ENCODE results near the gene HMSD.
"Not testable (repeated sequence)": the region's sequence is repeated elsewhere in the genome, so short reads cannot be mapped to it uniquely, and the experiment has no call there.

Gene HMSD

GRCh38 chr18:63928331-63928730 lies 20.8 kb upstream of the HMSD start:
- H3K4me1 ChIP-seq (ENCODE audit: insufficient read depth, low read length): no peaks in the 10 kb centered on the region
- no peak overlapping the region for H3K9ac ChIP-seq (ENCODE audit: low read length)
- no peak overlapping the region for H3K4me3 ChIP-seq (ENCODE audit: low read depth in 1 of 2, low read length in 2 of 2)
- no peaks in the 10 kb centered on the region for H3K36me3 ChIP-seq (ENCODE audit: insufficient read depth, low read length)
- H3K27ac ChIP-seq (ENCODE audit: low read depth, low read length): no peak overlapping the region
- H3K27me3 ChIP-seq (ENCODE audit: control insufficient read depth in 1 of 2, insufficient read depth in 2 of 2, low read length in 2 of 2): no peaks in the 10 kb centered on the region
- no peaks in the 10 kb centered on the region for H3K9me3 ChIP-seq (ENCODE audit: low read length)

GRCh38 chr18:63929369-63929768 lies 19.7 kb upstream of the HMSD start:
- not testable (repeated sequence) for H3K4me3 ChIP-seq (ENCODE audit: low read depth in 1 of 2, low read length in 2 of 2); H3K9me3 ChIP-seq (ENCODE audit: low read length); H3K36me3 ChIP-seq (ENCODE audit: insufficient read depth, low read length); H3K27me3 ChIP-seq (ENCODE audit: control insufficient read depth in 1 of 2, insufficient read depth in 2 of 2, low read length in 2 of 2); H3K27ac ChIP-seq (ENCODE audit: low read depth, low read length); H3K4me1 ChIP-seq (ENCODE audit: insufficient read depth, low read length); H3K9ac ChIP-seq (ENCODE audit: low read length)

GRCh38 chr18:63930773-63931354 lies 18.2 kb upstream of the HMSD start:
- H3K4me3 ChIP-seq (ENCODE audit: low read depth in 1 of 2, low read length in 2 of 2): no peak overlapping the region
- no peaks in the 10 kb centered on the region for H3K4me1 ChIP-seq (ENCODE audit: insufficient read depth, low read length)
- no peaks in the 10 kb centered on the region for H3K36me3 ChIP-seq (ENCODE audit: insufficient read depth, low read length)
- no peak overlapping the region for H3K27ac ChIP-seq (ENCODE audit: low read depth, low read length)
- no peaks in the 10 kb centered on the region for H3K27me3 ChIP-seq (ENCODE audit: control insufficient read depth in 1 of 2, insufficient read depth in 2 of 2, low read length in 2 of 2)
- no peak overlapping the region for H3K9ac ChIP-seq (ENCODE audit: low read length)
- H3K9me3 ChIP-seq (ENCODE audit: low read length): no peaks in the 10 kb centered on the region

GRCh38 chr18:63936156-63936931 lies 12.8 kb upstream of the HMSD start:
- no peaks in the 10 kb centered on the region for H3K36me3 ChIP-seq (ENCODE audit: insufficient read depth, low read length)
- peak overlapping the region; percentile 37 for H3K27ac ChIP-seq (ENCODE audit: low read depth, low read length)
- peak overlapping the region; percentile 67 to 81 for H3K4me3 ChIP-seq (ENCODE audit: low read depth in 1 of 2, low read length in 2 of 2)
- no peak overlapping the region for H3K9ac ChIP-seq (ENCODE audit: low read length)
- peaks cover 5% of the 10 kb centered on the region for H3K4me1 ChIP-seq (ENCODE audit: insufficient read depth, low read length)
- no peaks in the 10 kb centered on the region for H3K9me3 ChIP-seq (ENCODE audit: low read length)
- peaks cover 0 to 5% of the 10 kb centered on the region in 2 donors for H3K27me3 ChIP-seq (ENCODE audit: control insufficient read depth in 1 of 2, insufficient read depth in 2 of 2, low read length in 2 of 2)

- no peaks in the 10 kb centered on the region for H3K9me3 ChIP-seq (ENCODE audit: low read length)
- H3K4me3 ChIP-seq (ENCODE audit: low read depth in 1 of 2, low read length in 2 of 2): peak overlapping the region in 1 of 2 donors; percentile 67
- peaks cover 0 to 5% of the 10 kb centered on the region in 2 donors for H3K27me3 ChIP-seq (ENCODE audit: control insufficient read depth in 1 of 2, insufficient read depth in 2 of 2, low read length in 2 of 2)
- H3K4me1 ChIP-seq (ENCODE audit: insufficient read depth, low read length): peaks cover 5% of the 10 kb centered on the region
- H3K27ac ChIP-seq (ENCODE audit: low read depth, low read length): peak overlapping the region; percentile 37
- no peak overlapping the region for H3K9ac ChIP-seq (ENCODE audit: low read length)
- H3K36me3 ChIP-seq (ENCODE audit: insufficient read depth, low read length): no peaks in the 10 kb centered on the region
These were observed 12.1 kb upstream of the HMSD start for GRCh38 chr18:63936932-63937393.

GRCh38 chr18:63940008-63940407 lies 9.1 kb upstream of the HMSD start:
- Histone ChIP-seq H3K36me3 (ENCODE audit: insufficient read depth, low read length) (no peaks in the 10 kb centered on the region), H3K4me3 (ENCODE audit: low read depth in 1 of 2, low read length in 2 of 2) (no peak overlapping the region), H3K9ac (ENCODE audit: low read length) (no peak overlapping the region), H3K4me1 (ENCODE audit: insufficient read depth, low read length) (peaks cover 5% of the 10 kb centered on the region), H3K27me3 (ENCODE audit: control insufficient read depth in 1 of 2, insufficient read depth in 2 of 2, low read length in 2 of 2) (peaks cover 0 to 5% of the 10 kb centered on the region in 2 donors), H3K27ac (ENCODE audit: low read depth, low read length) (no peak overlapping the region), H3K9me3 (ENCODE audit: low read length) (no peaks in the 10 kb centered on the region)

GRCh38 chr18:63940543-63941050 lies 8.5 kb upstream of the HMSD start:
- not testable (repeated sequence) for H3K27me3 ChIP-seq (ENCODE audit: control insufficient read depth in 1 of 2, insufficient read depth in 2 of 2, low read length in 2 of 2); H3K9ac ChIP-seq (ENCODE audit: low read length)

GRCh38 chr18:63947051-63947790 lies 1.9 kb upstream of the HMSD start:
- H3K27me3 ChIP-seq (ENCODE audit: control insufficient read depth in 1 of 2, insufficient read depth in 2 of 2, low read length in 2 of 2): no peaks in the 10 kb centered on the region
- no peak overlapping the region for H3K27ac ChIP-seq (ENCODE audit: low read depth, low read length)
- no peak overlapping the region for H3K9ac ChIP-seq (ENCODE audit: low read length)

More at GRCh38 chr18:63940543-63941050, 8.5 kb upstream of the HMSD start:
- H3K27ac ChIP-seq (ENCODE audit: low read depth, low read length); H3K4me1 ChIP-seq (ENCODE audit: insufficient read depth, low read length); H3K9me3 ChIP-seq (ENCODE audit: low read length); H3K36me3 ChIP-seq (ENCODE audit: insufficient read depth, low read length); H3K4me3 ChIP-seq (ENCODE audit: low read depth in 1 of 2, low read length in 2 of 2): not testable (repeated sequence)

GRCh38 chr18:63951302-63951705 lies 2.2 kb downstream of the HMSD start:
- H3K9me3 ChIP-seq (ENCODE audit: low read length): no peaks in the 10 kb centered on the region
- peaks cover 0 to 7% of the 10 kb centered on the region in 2 donors for H3K27me3 ChIP-seq (ENCODE audit: control insufficient read depth in 1 of 2, insufficient read depth in 2 of 2, low read length in 2 of 2)
- no peak overlapping the region for H3K4me3 ChIP-seq (ENCODE audit: low read depth in 1 of 2, low read length in 2 of 2)
- H3K9ac ChIP-seq (ENCODE audit: low read length): no peak overlapping the region
- H3K4me1 ChIP-seq (ENCODE audit: insufficient read depth, low read length): no peaks in the 10 kb centered on the region
- H3K36me3 ChIP-seq (ENCODE audit: insufficient read depth, low read length): no peaks in the 10 kb centered on the region
- H3K27ac ChIP-seq (ENCODE audit: low read depth, low read length): no peak overlapping the region

More at GRCh38 chr18:63947051-63947790, 1.9 kb upstream of the HMSD start:
- no peak overlapping the region for H3K4me3 ChIP-seq (ENCODE audit: low read depth in 1 of 2, low read length in 2 of 2)
- H3K36me3 ChIP-seq (ENCODE audit: insufficient read depth, low read length): no peaks in the 10 kb centered on the region
- H3K4me1 ChIP-seq (ENCODE audit: insufficient read depth, low read length): no peaks in the 10 kb centered on the region
- H3K9me3 ChIP-seq (ENCODE audit: low read length): no peaks in the 10 kb centered on the region

- Histone ChIP-seq H3K9ac (ENCODE audit: low read length) (no peak overlapping the region), H3K4me3 (ENCODE audit: low read depth in 1 of 2, low read length in 2 of 2) (no peak overlapping the region), H3K36me3 (ENCODE audit: insufficient read depth, low read length) (no peaks in the 10 kb centered on the region), H3K27ac (ENCODE audit: low read depth, low read length) (no peak overlapping the region), H3K4me1 (ENCODE audit: insufficient read depth, low read length) (no peaks in the 10 kb centered on the region), H3K27me3 (ENCODE audit: control insufficient read depth in 1 of 2, insufficient read depth in 2 of 2, low read length in 2 of 2) (peaks cover 0 to 7% of the 10 kb centered on the region in 2 donors), H3K9me3 (ENCODE audit: low read length) (no peaks in the 10 kb centered on the region)
These were observed 4.7 kb downstream of the HMSD start for GRCh38 chr18:63953811-63954210.

- H3K36me3 ChIP-seq (ENCODE audit: insufficient read depth, low read length): no peaks in the 10 kb centered on the region
- no peaks in the 10 kb centered on the region for H3K4me1 ChIP-seq (ENCODE audit: insufficient read depth, low read length)
- H3K27ac ChIP-seq (ENCODE audit: low read depth, low read length): no peak overlapping the region
- no peaks in the 10 kb centered on the region for H3K9me3 ChIP-seq (ENCODE audit: low read length)
- no peak overlapping the region for H3K4me3 ChIP-seq (ENCODE audit: low read depth in 1 of 2, low read length in 2 of 2)
- H3K9ac ChIP-seq (ENCODE audit: low read length): no peak overlapping the region
- H3K27me3 ChIP-seq (ENCODE audit: control insufficient read depth in 1 of 2, insufficient read depth in 2 of 2, low read length in 2 of 2): peaks cover 0 to 7% of the 10 kb centered on the region in 2 donors
These were observed 7.7 kb downstream of the HMSD start for GRCh38 chr18:63956755-63957154.
